AG10803 (cell line): Measurements from ENCODE around the gene ANGPT4.
A peak's percentile ranks its signal among the peaks of the same experiment; 100 is the strongest.

ENCODE experiments used
- DNase-seq: peaks from one replicate; pipeline ENCODE4 v3.0.0; 2010; ENCODE audit warnings: low read depth
- H3K4me3 ChIP-seq: 2 replicates; pipeline ENCODE4 v1.5.1; 2011; ENCODE audit warnings: mild to moderate bottlenecking, low read length, control low read depth
- CTCF ChIP-seq: conservative IDR thresholded peaks from 2 replicates; pipeline ENCODE4 v1.5.1; 2011; ENCODE audit warnings: mild to moderate bottlenecking, low read length, control low read depth, inconsistent platforms

Gene ANGPT4

GRCh38 chr20:868279-868678 lies 47.9 kb downstream of the ANGPT4 start:
- H3K4me3 ChIP-seq = no peak overlapping the region
- no peak for TF ChIP-seq CTCF
- DNase-seq = no peak

GRCh38 chr20:865440-865839 lies 50.7 kb downstream of the ANGPT4 start:
- DNase-seq = no peak
- no peak for TF ChIP-seq CTCF
- H3K4me3 ChIP-seq = no peak overlapping the region

- DNase-seq = no peak
- no peak for TF ChIP-seq CTCF
- H3K4me3 ChIP-seq = no peak overlapping the region
Observed at GRCh38 chr20:860891-861290, 55.2 kb downstream of the ANGPT4 start.

GRCh38 chr20:859751-860231 lies 56.3 kb downstream of the ANGPT4 start:
- TF ChIP-seq CTCF = peak; percentile 25
- H3K4me3 ChIP-seq = no peak overlapping the region
- DNase-seq = peak; percentile 15

GRCh38 chr20:858011-858410 lies 58.1 kb downstream of the ANGPT4 start:
- no peak for TF ChIP-seq CTCF
- no peak for DNase-seq
- no peak overlapping the region for H3K4me3 ChIP-seq

GRCh38 chr20:856361-856775 lies 59.8 kb downstream of the ANGPT4 start:
- H3K4me3 ChIP-seq = no peak overlapping the region
- TF ChIP-seq CTCF = no peak
- peak; percentile 86 for DNase-seq

GRCh38 chr20:855466-856360 lies 60.4 kb downstream of the ANGPT4 start:
- no peak overlapping the region for H3K4me3 ChIP-seq
- TF ChIP-seq CTCF = no peak
- no peak for DNase-seq
